Measurements from ENCODE around the gene RALGPS1. TPM values are rescaled to one million over a fixed set of nuclear protein-coding genes. Genes with fewer than 3 reads are reported as not detected.

RALGPS1 gene
- polyA plus RNA-seq, 3 donors, result 0.60 to 4.6 (median 1.3) TPM

DNA sequence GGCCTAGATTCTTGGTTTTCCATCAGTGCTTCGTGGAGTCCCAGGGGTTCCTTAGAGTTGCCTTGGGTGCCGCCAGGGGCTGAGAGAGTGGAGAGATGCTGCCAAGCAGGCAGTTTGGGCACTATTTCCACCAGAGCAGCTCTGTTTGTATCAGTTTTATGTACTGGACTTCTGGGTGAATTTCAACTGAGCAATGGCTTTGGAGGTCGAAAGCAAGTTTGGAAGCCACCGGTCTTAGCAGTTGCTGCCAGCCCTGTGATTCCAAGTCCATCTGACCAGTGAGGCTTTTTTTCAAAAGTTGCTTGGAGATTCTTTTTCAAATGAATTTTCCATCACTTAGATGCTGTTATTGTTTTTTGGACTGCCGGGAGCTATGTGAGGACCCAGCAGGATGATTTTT is 139.4 kb downstream of the RALGPS1 start:
- Mint-ChIP-seq H3K27ac (no peak overlapping the region), H3K27me3 (ENCODE audit: low read depth in 3 of 3) (peaks cover 0 to 9% (median 8%) of the 10 kb centered on the region in 3 donors), H3K36me3 (peaks cover 11 to 29% of the 10 kb centered on the region in 2 donors), H3K9me3 (no peaks in the 10 kb centered on the region), H3K4me3 (no peak overlapping the region), H3K4me1 (peaks cover 24% of the 10 kb centered on the region)
- Histone ChIP-seq H3K4me2 (replicated peaks; ENCODE audit: extremely low read depth, low read length, poor library complexity, severe bottlenecking) (no peak overlapping the region), H3K36me3 (replicated peaks in 1 of 2; ENCODE audit: control insufficient read depth in 1 of 2, insufficient read depth in 2 of 2, low read length in 2 of 2) (no peaks in the 10 kb centered on the region), H4K20me1 (ENCODE audit: insufficient read depth, low read length) (no peaks in the 10 kb centered on the region), H3K9me3 (replicated peaks in 1 of 2; ENCODE audit: control insufficient read depth in 1 of 2, insufficient read depth in 1 of 2, low read length in 2 of 2) (no peaks in the 10 kb centered on the region), H3K4me3 (replicated peaks in 1 of 3; ENCODE audit: low read depth in 2 of 3, low read length in 3 of 3) (no peak overlapping the region), H3K27me3 (ENCODE audit: control insufficient read depth in 2 of 2, insufficient read depth in 2 of 2, low read length in 2 of 2) (no peaks in the 10 kb centered on the region), H3K27ac (ENCODE audit: low read depth in 1 of 2, low read length in 2 of 2) (no peak overlapping the region), H3K79me2 (ENCODE audit: insufficient read depth, low read length) (no peaks in the 10 kb centered on the region), H3K4me1 (ENCODE audit: control insufficient read depth in 1 of 2, insufficient read depth in 2 of 2, low read length in 2 of 2) (peaks cover 11 to 12% of the 10 kb centered on the region in 2 donors), H3K9ac (ENCODE audit: insufficient read depth, low read length, poor library complexity, severe bottlenecking) (no peak overlapping the region), H2AFZ (ENCODE audit: insufficient read depth, low read depth, low read length, poor library complexity, severe bottlenecking) (no peak overlapping the region)
- DNase-seq, result no peak
- no peak for TF ChIP-seq CTCF (IDR thresholded peaks at IDR 0.05)
- intact Hi-C loops (cut with micrococcal nuclease), result no loop called here
- 93% methylated on average over 4 of the region's 5 CpGs for WGBS (ENCODE audit: insufficient coverage)

GRCh38 chr9:127055745-127056402 is 141.3 kb downstream of the RALGPS1 start:
- H3K36me3 Mint-ChIP-seq, result peaks cover 5 to 26% of the 10 kb centered on the region in 2 donors
- Histone ChIP-seq H3K4me3 (replicated peaks in 1 of 3; ENCODE audit: low read depth in 2 of 3, low read length in 3 of 3) (no peak overlapping the region), H3K9me3 (replicated peaks in 1 of 2; ENCODE audit: control insufficient read depth in 1 of 2, insufficient read depth in 1 of 2, low read length in 2 of 2) (no peaks in the 10 kb centered on the region), H3K27ac (ENCODE audit: low read depth in 1 of 2, low read length in 2 of 2) (no peak overlapping the region), H4K20me1 (ENCODE audit: insufficient read depth, low read length) (no peaks in the 10 kb centered on the region), H3K79me2 (ENCODE audit: insufficient read depth, low read length) (no peaks in the 10 kb centered on the region), H2AFZ (ENCODE audit: insufficient read depth, low read depth, low read length, poor library complexity, severe bottlenecking) (no peak overlapping the region), H3K36me3 (replicated peaks in 1 of 2; ENCODE audit: control insufficient read depth in 1 of 2, insufficient read depth in 2 of 2, low read length in 2 of 2) (no peaks in the 10 kb centered on the region), H3K4me2 (replicated peaks; ENCODE audit: extremely low read depth, low read length, poor library complexity, severe bottlenecking) (no peak overlapping the region), H3K9ac (ENCODE audit: insufficient read depth, low read length, poor library complexity, severe bottlenecking) (no peak overlapping the region), H3K27me3 (ENCODE audit: control insufficient read depth in 2 of 2, insufficient read depth in 2 of 2, low read length in 2 of 2) (no peaks in the 10 kb centered on the region), H3K4me1 (ENCODE audit: control insufficient read depth in 1 of 2, insufficient read depth in 2 of 2, low read length in 2 of 2) (no peaks in the 10 kb centered on the region)
- H3K27ac Mint-ChIP-seq, result no peak overlapping the region
- H3K9me3 Mint-ChIP-seq, result no peaks in the 10 kb centered on the region
- peaks cover 7% of the 10 kb centered on the region for H3K4me1 Mint-ChIP-seq
- H3K27me3 Mint-ChIP-seq (ENCODE audit: low read depth in 3 of 3), result peaks cover 0 to 8% (median 3%) of the 10 kb centered on the region in 3 donors
- TF ChIP-seq CTCF (IDR thresholded peaks at IDR 0.05), result no peak
- H3K4me3 Mint-ChIP-seq, result no peak overlapping the region
- no peak for DNase-seq
- intact Hi-C loops (cut with micrococcal nuclease), result no loop called here

All from CD14-positive monocyte (primary cell).